SHP77 (cell line): Measurements from ENCODE around the gene ELK4.

Experiments
- DNase-seq, 2 experiments: peaks; one replicate each; lab custom pipeline; 2025; lab: John Stamatoyannopoulos, UW

ELK4 gene

GRCh38 chr1:205580923-205581180, 51.0 kb downstream of the ELK4 start:
- DNase-seq, result no peak

GRCh38 chr1:205580140-205580922, 51.5 kb downstream of the ELK4 start:
- DNase-seq, result no peak

- no peak for DNase-seq
Measured at GRCh38 chr1:205579711-205580110, 52.1 kb downstream of the ELK4 start.

- no peak for DNase-seq
Measured at GRCh38 chr1:205578780-205579571, 52.8 kb downstream of the ELK4 start.

- DNase-seq, result no peak
Measured at GRCh38 chr1:205577874-205578658, 53.7 kb downstream of the ELK4 start.

GRCh38 chr1:205576805-205577761, 54.7 kb downstream of the ELK4 start:
- no peak for DNase-seq

DNA sequence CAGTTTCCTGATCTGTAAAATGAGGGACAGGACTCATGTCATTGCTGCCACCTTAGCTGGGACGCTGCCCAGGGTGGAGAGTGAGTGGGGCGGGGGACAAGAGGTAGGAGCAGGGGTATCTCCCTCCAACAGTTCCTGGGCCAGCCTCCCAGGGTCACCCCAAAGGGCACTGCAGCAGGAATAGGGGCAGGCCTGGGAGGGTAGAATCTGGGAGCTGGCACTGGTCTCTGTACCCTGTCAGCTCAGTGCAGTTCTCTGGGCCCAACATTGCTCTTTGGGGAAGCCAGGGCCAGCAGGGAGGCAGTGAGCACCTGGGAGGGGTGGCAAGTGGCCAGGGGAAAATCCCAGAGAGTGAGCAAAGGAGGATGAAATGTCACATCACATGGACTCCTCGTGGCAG, 55.8 kb downstream of the ELK4 start:
- DNase-seq, result no peak

GRCh38 chr1:205575294-205575885, 56.4 kb downstream of the ELK4 start:
- no peak for DNase-seq

DNA sequence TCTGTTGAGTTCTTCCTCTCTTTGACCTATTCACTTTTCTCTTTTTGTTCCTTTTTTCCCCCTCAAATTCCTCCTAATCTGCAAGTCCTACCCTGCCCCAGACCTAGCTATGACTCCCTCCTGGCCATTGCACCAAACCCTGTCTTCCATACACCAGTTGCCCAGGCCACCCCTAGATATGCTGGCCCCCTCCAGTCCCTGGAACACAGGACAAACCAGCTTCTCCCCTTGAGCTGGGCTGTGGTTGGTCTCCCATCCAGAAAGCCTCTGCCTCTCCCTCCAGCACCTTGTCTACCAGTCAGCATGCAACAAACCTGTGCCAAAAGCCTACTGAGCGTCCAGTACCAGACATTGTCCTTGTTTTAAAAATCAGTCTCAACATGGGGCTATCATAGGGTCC, 59.4 kb downstream of the ELK4 start:
- no peak for DNase-seq

DNA sequence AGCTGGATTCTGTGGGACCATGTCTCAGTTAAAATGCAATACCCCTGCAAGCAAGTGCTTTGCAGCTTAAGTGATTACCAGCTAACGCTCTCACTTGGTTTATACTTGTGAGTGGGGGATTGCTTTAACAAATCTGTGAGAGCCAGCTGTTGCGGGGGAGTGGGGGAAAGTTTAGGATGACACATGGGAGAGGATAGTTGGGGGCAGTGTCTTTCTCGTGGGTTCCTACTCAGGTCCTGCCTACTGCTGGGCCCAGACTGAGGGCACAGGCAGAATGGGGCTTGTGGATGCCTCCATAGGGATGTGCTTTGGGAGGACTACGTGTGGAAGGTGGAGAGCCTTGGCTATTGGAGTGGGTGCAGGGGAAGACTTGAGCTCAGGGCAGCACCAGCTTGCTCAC, 60.1 kb downstream of the ELK4 start:
- no peak for DNase-seq

- DNase-seq, result no peak
Measured at GRCh38 chr1:205570796-205571537, 60.8 kb downstream of the ELK4 start.

- no peak for DNase-seq
Measured at GRCh38 chr1:205570173-205570501, 61.7 kb downstream of the ELK4 start.

DNA sequence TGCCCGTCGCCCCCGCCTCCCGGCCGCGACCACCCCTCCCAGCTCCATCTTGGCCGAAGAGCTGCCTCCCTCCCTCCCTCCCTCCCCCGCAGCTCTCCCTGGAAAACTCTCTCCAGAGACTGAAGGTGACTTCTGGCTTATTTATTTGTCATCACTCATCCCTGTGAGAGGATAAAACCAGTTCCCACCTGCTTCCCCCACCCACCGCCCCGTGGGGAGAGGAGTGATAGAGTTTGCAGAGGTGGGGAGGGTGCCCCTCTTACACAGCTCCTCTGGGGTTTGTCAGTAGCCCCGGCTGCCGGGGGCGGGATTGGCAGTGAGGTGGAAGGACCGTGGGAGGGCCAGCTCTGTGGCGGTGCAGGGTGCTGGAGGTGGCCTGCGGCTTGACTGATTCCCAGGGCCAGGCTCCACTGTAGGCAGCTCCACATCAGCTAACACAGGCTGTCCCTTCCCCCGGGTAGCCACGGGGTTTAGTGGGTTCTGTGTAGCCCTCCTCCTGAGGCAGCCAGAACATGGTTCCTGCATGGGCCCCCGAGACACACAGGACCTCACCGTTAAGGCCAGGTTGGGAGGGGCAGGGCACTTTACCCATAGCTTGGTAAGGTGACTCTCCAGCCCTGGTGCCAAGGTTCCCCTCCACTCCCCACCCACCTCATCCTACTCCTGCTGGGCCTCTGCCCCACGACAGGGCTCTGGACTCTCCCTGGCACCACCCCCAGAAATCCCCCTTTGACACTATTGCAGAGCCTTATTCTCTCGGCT, 62.2 kb downstream of the ELK4 start:
- DNase-seq, result no peak

DNA sequence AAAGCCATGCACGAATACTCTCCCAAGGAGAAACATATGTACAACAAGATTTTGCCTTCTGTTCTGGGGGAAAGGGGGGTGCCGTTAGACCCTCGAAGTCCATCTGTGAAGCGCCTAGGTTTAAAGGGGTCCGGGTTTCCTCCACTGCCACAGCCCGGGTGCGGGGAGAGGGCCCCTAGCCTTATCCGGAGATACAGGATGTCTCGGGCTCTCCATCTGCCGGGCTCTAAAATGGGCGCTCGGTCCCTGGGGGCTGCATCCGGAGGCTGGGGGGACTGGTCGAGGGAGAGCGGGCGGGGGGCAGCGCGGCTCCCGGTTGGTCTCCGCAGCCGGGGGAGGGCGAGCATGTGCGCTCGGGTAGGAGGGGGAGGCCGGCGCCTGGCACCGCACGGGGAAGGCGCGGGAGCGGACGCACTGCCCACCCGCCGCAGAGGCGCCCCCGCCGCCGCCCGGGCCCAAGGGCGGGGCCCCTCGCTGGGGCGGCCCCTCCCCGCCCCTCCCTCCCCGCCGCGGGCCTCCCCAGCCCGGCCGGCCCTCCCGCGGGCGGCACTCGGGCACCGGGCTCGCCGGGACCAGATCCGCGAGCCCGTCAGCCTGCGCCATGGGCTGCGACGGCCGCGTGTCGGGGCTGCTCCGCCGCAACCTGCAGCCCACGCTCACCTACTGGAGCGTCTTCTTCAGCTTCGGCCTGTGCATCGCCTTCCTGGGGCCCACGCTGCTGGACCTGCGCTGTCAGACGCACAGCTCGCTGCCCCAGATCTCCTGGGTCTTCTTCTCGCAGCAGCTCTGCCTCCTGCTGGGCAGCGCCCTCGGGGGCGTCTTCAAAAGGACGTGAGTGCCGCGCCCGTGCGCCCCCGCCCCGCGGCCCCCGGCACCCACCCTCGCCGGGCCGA, 63.1 kb downstream of the ELK4 start:
- DNase-seq, result no peak

DNA sequence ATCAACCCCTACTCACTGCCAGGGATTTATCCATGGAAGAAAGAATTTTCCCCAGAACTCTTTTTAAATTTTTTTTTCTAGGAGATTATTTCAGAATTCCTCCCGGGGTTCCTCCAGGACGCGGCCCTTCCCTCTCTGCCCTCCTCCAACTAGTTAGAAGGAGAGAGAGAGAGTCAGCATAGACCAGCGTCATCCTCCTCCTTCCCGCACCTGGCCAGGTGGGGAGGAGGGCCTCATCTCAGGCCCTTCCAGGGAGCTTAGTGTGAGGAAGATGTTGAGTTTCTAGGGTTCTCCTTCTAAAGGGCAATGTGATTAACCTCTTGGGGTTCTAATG, 63.7 kb downstream of the ELK4 start:
- DNase-seq, result no peak

DNA sequence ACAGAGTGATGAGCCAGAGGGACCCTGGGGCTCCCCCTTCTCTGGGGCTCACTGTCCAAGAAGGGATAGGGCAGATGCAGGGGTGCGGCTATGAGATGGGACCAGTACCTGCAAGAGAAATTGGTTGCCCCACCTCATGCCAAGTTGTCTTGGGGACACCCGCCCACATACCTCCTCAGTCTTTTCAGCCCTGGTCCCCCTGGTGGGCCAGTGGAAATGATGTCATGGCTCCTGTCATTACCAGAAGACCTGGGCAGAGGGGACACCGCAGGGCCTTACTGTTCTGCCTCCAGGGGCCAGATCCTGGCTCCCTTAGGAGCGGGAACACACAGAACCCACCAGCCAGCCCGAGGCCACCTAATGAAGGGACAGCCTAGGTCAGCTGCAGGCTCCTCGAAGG, 64.1 kb downstream of the ELK4 start:
- DNase-seq, result no peak

GRCh38 chr1:205565799-205566198, 66.0 kb downstream of the ELK4 start:
- DNase-seq, result no peak

DNA sequence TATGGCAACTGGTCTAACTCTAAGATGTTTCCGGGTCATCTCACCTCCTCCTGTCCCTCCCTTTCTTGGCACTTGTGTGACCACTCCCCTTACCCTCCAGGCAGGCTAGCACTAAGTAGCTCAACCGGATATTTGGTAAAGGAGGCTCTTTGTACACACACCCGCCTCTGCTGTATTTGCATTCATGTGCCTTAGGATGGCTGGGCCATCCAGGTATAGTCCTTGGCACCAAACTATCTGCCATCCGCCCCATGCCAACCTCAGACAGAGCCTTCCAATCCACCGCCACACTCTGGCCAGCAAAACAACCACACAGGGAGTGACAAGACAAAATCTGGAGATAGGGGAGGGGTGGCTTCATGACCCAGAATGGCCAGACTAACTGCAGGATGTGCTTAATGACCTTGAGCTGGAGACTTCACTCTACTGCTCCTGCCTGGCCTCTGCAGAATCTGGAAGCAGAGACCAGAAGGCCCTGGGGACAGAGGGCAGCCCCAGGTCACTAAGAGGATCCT, 67.8 kb downstream of the ELK4 start:
- DNase-seq, result no peak
